Heart left ventricle (tissue), 13 donors: ENCODE measurements around the gene MICAL2.

ENCODE experiments used
- CTCF ChIP-seq, 12 donors: fragments of 200-600 bp; sonication (generic) in 4 of 12; IDR thresholded peaks; one replicate each; pipeline versions ENCODE4 v1.5.0 to v1.8.0; 2018 to 2022; ENCODE audit warnings: antibody characterized with exemption in 12 of 12, mild to moderate bottlenecking in 5 of 12
- POLR2A ChIP-seq, 2 donors: fragments of 450-650 bp; IDR thresholded peaks; one replicate each; pipeline ENCODE4 v1.6.1; 2017; ENCODE audit warnings: antibody characterized with exemption in 2 of 2, mild to moderate bottlenecking in 2 of 2, moderate library complexity in 2 of 2
- donor health status: ischemic (EF 13 %, LVEDD 7.1; RV severe dilation, severe dysfunction).
- donor health status: DM: no; HTN: yes; CAD: no.
- donor health status: DM: no; HTN: no; CAD: no.
- donor health status: ischemic (EF 25% LVEDD 6.9; RV normal size, moderate dysfunction).
- donor health status: ischemic (EF 25% LVEDD 5.7; RV mildly dilated, moderate dysfunction).
- donor health status: ischemic (EF 35%, LVEDD 5.7; RV mildly dilated, moderate dysfunction).
- donor health status: nonischemic (EF 11% LVEDD 7.7; RV severe dilation, severe dysfunction).
- donor health status: DM: yes; HTN: yes; CAD: no.
- donor health status: PGD.
- donor health status: ischemic (EF 29% LVEDD 5.4; RV normal size, mild dysfunction).
- donor health status: nonischemic (EF 23%, LVEDD 6.1; RV moderate dilation, normal function).

- TF ChIP-seq CTCF (IDR thresholded peaks at IDR 0.05) (no peak), POLR2A (IDR thresholded peaks at IDR 0.05) (no peak)
Observed at GRCh38 chr11:12212821-12213185, 102.4 kb downstream of the MICAL2 start.
